PC-9 (cell line): ENCODE data around the gene ADD3.

Experiments
- EZH2 ChIP-seq: fragments of 200-600 bp; sonication (generic); IDR thresholded peaks from 2 replicates; pipeline ENCODE4 v1.8.0; 2017; ENCODE audit warnings: antibody characterized with exemption, low read depth
- TF ChIP-seq, protein P1 (sequence below): fragments of 200-600 bp; sonication (generic); conservative IDR thresholded peaks from 2 replicates; pipeline ENCODE4 v1.6.1; 2017; ENCODE audit warnings: mixed run types, antibody characterized with exemption, mild to moderate bottlenecking, moderate library complexity

DNA sequence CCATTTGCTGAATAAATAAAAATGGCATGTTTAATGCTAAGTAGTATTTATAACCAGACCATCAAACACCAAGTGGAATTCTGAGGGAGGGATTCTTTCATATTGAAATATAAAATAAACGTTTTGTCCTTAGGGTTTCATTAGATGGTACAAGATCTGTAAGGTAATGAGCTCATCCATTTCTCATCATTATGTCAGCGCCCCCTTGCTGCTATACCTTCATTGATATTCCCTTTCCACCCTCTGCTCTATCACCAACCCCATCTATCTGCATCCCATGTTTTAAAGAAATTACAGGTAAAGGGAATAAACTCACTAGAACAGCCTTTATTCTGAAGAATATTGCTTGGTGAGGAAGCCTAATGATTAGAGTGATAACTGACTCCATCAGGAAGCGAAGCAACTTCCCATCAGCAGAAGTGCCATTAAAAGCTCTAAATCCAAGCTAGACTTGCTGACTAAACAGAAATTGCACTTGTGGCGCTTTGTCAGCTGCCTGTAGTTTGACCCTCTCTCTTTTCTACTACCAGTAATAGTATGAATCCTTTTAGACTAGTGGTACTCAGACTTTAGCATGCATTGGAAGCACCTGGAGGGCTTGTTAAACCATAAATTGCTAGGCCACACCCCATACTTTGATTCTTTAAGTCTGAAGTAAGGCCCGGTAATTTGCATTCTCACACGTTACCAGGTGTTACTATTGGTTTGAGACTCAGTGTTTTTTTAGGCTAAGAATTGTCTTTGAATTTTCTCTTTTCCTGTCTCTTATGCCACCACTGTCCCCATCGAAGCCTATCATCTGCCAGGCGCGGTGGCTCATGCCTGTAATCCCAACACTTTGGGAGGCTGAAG, 27.5 kb downstream of the ADD3 start:
- TF ChIP-seq EZH2, result no peak
- TF ChIP-seq, protein P1, sequence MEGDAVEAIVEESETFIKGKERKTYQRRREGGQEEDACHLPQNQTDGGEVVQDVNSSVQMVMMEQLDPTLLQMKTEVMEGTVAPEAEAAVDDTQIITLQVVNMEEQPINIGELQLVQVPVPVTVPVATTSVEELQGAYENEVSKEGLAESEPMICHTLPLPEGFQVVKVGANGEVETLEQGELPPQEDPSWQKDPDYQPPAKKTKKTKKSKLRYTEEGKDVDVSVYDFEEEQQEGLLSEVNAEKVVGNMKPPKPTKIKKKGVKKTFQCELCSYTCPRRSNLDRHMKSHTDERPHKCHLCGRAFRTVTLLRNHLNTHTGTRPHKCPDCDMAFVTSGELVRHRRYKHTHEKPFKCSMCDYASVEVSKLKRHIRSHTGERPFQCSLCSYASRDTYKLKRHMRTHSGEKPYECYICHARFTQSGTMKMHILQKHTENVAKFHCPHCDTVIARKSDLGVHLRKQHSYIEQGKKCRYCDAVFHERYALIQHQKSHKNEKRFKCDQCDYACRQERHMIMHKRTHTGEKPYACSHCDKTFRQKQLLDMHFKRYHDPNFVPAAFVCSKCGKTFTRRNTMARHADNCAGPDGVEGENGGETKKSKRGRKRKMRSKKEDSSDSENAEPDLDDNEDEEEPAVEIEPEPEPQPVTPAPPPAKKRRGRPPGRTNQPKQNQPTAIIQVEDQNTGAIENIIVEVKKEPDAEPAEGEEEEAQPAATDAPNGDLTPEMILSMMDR, result no peak
